CD4-positive, alpha-beta T cell (primary cell): Measurements from ENCODE around the gene KCNQ4. TPM values are rescaled to one million over a fixed set of nuclear protein-coding genes. Genes with fewer than 3 reads are reported as not detected.

Source experiments
- ATAC-seq: fragments of 200-7000 bp; cut with Tn5 transposase; one replicate; pipeline ENCODE4 v1.10.0; 2022; ENCODE audit warnings: mild to moderate bottlenecking; ENCODE audit not compliant: poor library complexity
- CTCF ChIA-PET: fragments of 350-600 bp; sonication (Branson Sonifier 250); formaldehyde crosslinking; loops from one replicate; lab custom pipeline; 2021; ENCODE audit warnings: antibody characterized with exemption, inconsistent platforms; lab: Charles Lee
- POLR2A ChIA-PET: fragments of 350-600 bp; sonication (Branson Sonifier 250); formaldehyde crosslinking; loops from one replicate; lab custom pipeline; 2021; ENCODE audit warnings: antibody characterized with exemption, inconsistent platforms; lab: Charles Lee
- DNase-seq, 14 experiments: peaks; one replicate each; pipeline ENCODE4 v3.0.0-alpha.2; 2013 to 2020; ENCODE audit warnings: mixed read lengths in 2 of 14
- H3K27ac ChIP-seq, 2 donors: one replicate each; pipeline versions ENCODE4 v1.5.1 to v1.7.0; 2013; ENCODE audit warnings: low read length in 2 of 2, low read depth in 1 of 2, mild to moderate bottlenecking in 1 of 2
- H3K27me3 ChIP-seq, 2 experiments: 1 replicate in 1 of 2; 2 replicates in 1 of 2; pipeline versions ENCODE4 v1.6.1 to v1.7.0; 2013; ENCODE audit warnings: low read length in 2 of 2, control low read depth in 1 of 2, mild to moderate bottlenecking in 1 of 2, moderate library complexity in 1 of 2; ENCODE audit not compliant: insufficient read depth in 2 of 2, control insufficient read depth in 1 of 2
- H3K36me3 ChIP-seq: one replicate; pipeline ENCODE4 v1.6.1; 2013; ENCODE audit warnings: low read length, control low read depth; ENCODE audit not compliant: insufficient read depth
- H3K4me1 ChIP-seq: one replicate; pipeline ENCODE4 v1.6.1; 2013; ENCODE audit warnings: low read length, control low read depth; ENCODE audit not compliant: insufficient read depth
- H3K4me3 ChIP-seq: one replicate; pipeline ENCODE4 v1.5.1; 2013; ENCODE audit warnings: mild to moderate bottlenecking, low read length, moderate library complexity
- H3K9me3 ChIP-seq, 2 experiments: 1 replicate in 1 of 2; 2 replicates in 1 of 2; pipeline versions ENCODE4 v1.6.1 to v1.7.0; 2013; ENCODE audit warnings: low read length in 2 of 2, mild to moderate bottlenecking in 2 of 2, control low read depth in 1 of 2, moderate library complexity in 1 of 2; ENCODE audit not compliant: control insufficient read depth in 1 of 2, insufficient read depth in 1 of 2
- H3K27ac Mint-ChIP-seq: one replicate; pipeline ENCODE4 v1.8.0; 2020; ENCODE audit warnings: mixed read lengths
- H3K27me3 Mint-ChIP-seq: one replicate; pipeline ENCODE4 v1.8.0; 2021; ENCODE audit warnings: mixed read lengths
- H3K36me3 Mint-ChIP-seq: one replicate; pipeline ENCODE4 v1.8.0; 2021; ENCODE audit warnings: low read depth, mixed read lengths
- H3K4me1 Mint-ChIP-seq: one replicate; pipeline ENCODE4 v1.8.0; 2021; ENCODE audit warnings: low read depth, mixed read lengths
- H3K4me3 Mint-ChIP-seq: one replicate; pipeline ENCODE4 v1.8.0; 2020; ENCODE audit warnings: mild to moderate bottlenecking, mixed read lengths
- H3K9me3 Mint-ChIP-seq: one replicate; pipeline ENCODE4 v1.8.0; 2020; ENCODE audit warnings: mixed read lengths
- intact Hi-C, 2 experiments: fragments of 100-400 bp; cut with DNase I in 1 of 2; cut with micrococcal nuclease in 1 of 2; formaldehyde crosslinking; loops; one replicate each; pipeline versions ENCODE4 v1.15.1 to v1.9.0; 2023 to 2025; cut with DNase I, micrococcal nuclease
- total RNA-seq, 174 experiments: library from RNA in 2 of 174; stranded (reverse) in 2 of 174; gene quantifications; one replicate each; pipeline ENCODE4 v1.2.3 and lab custom pipeline; 2021 to 2026
- TF ChIP-seq, protein P1 (sequence below): fragments of 200-600 bp; IDR thresholded peaks from one replicate; pipeline ENCODE4 v1.8.0; 2022; ENCODE audit warnings: antibody characterized with exemption, mild to moderate bottlenecking

The KCNQ4 gene
- total RNA-seq, 2 experiments from 2014 or later: 0.25 to 0.30 TPM

- POLR2A ChIA-PET: interaction anchor here (1.0 to 2.6 kb wide), 3 partner anchors 8 to 97 kb away, joined by 3 to 12 read pairs (median 7); partner anchors contain the start of genes CITED4 and NFYC
- CTCF ChIA-PET: interaction anchor here (1.0 kb wide), 1 partner anchor 9 kb away, joined by 4 read pairs; no protein-coding TSS in a partner anchor
- Histone ChIP-seq H3K27me3 (no peaks in the 10 kb centered on the region), H3K4me3 (no peak overlapping the region), H3K9me3 (no peaks in the 10 kb centered on the region), H3K27ac (no peak overlapping the region), H3K36me3 (peaks cover 91% of the 10 kb centered on the region), H3K4me1 (peaks cover 33% of the 10 kb centered on the region)
- intact Hi-C loops: loop anchor here in 1 of 2 experiments (10.0 kb wide), 1 partner anchor 150 kb away; no protein-coding TSS in a partner anchor
- Mint-ChIP-seq H3K4me1 (peaks cover 38% of the 10 kb centered on the region), H3K4me3 (no peak overlapping the region), H3K36me3 (peaks cover 91% of the 10 kb centered on the region), H3K9me3 (no peaks in the 10 kb centered on the region), H3K27ac (peak overlapping the region; percentile 69), H3K27me3 (no peaks in the 10 kb centered on the region)
- TF ChIP-seq, protein P1, sequence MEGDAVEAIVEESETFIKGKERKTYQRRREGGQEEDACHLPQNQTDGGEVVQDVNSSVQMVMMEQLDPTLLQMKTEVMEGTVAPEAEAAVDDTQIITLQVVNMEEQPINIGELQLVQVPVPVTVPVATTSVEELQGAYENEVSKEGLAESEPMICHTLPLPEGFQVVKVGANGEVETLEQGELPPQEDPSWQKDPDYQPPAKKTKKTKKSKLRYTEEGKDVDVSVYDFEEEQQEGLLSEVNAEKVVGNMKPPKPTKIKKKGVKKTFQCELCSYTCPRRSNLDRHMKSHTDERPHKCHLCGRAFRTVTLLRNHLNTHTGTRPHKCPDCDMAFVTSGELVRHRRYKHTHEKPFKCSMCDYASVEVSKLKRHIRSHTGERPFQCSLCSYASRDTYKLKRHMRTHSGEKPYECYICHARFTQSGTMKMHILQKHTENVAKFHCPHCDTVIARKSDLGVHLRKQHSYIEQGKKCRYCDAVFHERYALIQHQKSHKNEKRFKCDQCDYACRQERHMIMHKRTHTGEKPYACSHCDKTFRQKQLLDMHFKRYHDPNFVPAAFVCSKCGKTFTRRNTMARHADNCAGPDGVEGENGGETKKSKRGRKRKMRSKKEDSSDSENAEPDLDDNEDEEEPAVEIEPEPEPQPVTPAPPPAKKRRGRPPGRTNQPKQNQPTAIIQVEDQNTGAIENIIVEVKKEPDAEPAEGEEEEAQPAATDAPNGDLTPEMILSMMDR: no peak
- DNase-seq (no peak), ATAC-seq (no peak)
These were observed 18.6 kb upstream of the KCNQ4 start for GRCh38 chr1:40764981-40765380.

DNA sequence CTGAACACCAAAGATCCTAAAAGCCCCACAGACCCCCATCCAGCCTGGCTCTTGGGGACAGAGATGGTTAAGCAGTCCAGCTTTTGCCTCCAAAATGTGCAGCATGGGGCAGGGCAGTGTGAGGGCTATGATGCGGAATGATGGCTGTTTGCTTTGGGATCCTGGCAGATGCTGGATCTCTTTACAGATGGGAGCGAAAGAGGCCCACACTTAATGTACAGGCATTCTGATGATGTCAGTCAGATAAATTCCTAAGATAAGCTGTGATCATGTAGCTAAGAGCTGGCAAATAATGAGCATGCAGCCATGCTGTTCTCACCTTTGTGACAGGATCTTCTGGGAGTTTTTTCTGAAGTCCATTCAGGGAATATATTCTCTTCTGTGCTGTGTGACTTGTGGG, 17.6 kb upstream of the KCNQ4 start:
- POLR2A ChIA-PET: interaction anchor here (2.1 to 2.6 kb wide), 2 partner anchors 75 to 96 kb away, joined by 7 to 12 read pairs; partner anchors contain the start of genes CITED4 and NFYC

DNA sequence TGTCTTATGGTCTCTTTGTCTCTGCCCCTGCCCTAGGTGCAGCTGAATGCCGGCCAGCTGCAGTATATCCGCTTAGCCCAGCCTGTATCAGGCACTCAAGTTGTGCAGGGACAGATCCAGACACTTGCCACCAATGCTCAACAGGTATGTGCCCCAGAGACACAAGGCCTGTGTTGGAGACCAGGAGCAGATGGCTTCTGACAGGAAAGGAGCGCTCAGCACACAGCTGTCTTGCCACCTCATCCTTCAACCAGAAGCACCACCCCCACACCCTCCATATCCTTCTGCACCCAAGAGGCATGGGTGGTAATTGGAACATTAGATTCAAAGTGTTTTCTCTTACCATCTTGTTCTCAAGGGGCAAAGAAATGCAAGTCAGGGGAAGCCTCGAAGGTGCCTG, 17.0 kb upstream of the KCNQ4 start:
- H3K36me3 Mint-ChIP-seq: peaks cover 94% of the 10 kb centered on the region
- H3K27me3 Mint-ChIP-seq: no peaks in the 10 kb centered on the region
- ChIA-PET POLR2A (interaction anchor here (2.1 kb wide), 1 partner anchor 96 kb away, joined by 7 read pairs; the partner anchor contains the start of gene CITED4), CTCF (interaction anchor here (1.1 kb wide), 1 partner anchor 8 kb away, joined by 4 read pairs; no protein-coding TSS in a partner anchor)
- TF ChIP-seq, protein P1: no peak
- H3K27me3 ChIP-seq: no peaks in the 10 kb centered on the region
- ATAC-seq (no peak), DNase-seq (no peak)
- H3K9me3 ChIP-seq: no peaks in the 10 kb centered on the region
- no peak overlapping the region for H3K4me3 ChIP-seq
- peaks cover 28% of the 10 kb centered on the region for H3K4me1 ChIP-seq
- peaks cover 93% of the 10 kb centered on the region for H3K36me3 ChIP-seq
- H3K27ac ChIP-seq: no peak overlapping the region
- no peaks in the 10 kb centered on the region for H3K9me3 Mint-ChIP-seq
- H3K4me1 Mint-ChIP-seq: peaks cover 33% of the 10 kb centered on the region
- intact Hi-C loops: loop anchor here in 1 of 2 experiments (10.0 kb wide), 1 partner anchor 152 kb away; no protein-coding TSS in a partner anchor
- H3K4me3 Mint-ChIP-seq: no peak overlapping the region
- no peak overlapping the region for H3K27ac Mint-ChIP-seq

More for the DNA sequence above, 17.6 kb upstream of the KCNQ4 start:
- CTCF ChIA-PET: interaction anchor here (1.1 kb wide), 1 partner anchor 9 kb away, joined by 4 read pairs; no protein-coding TSS in a partner anchor
- H3K4me3 Mint-ChIP-seq: no peak overlapping the region
- H3K36me3 ChIP-seq: peaks cover 93% of the 10 kb centered on the region
- H3K4me1 ChIP-seq: peaks cover 29% of the 10 kb centered on the region
- H3K4me3 ChIP-seq: no peak overlapping the region
- ATAC-seq: no peak
- no peak overlapping the region for H3K27ac ChIP-seq
- H3K9me3 ChIP-seq: no peaks in the 10 kb centered on the region
- TF ChIP-seq, protein P1: no peak
- H3K27me3 ChIP-seq: no peaks in the 10 kb centered on the region
- H3K36me3 Mint-ChIP-seq: peaks cover 94% of the 10 kb centered on the region
- H3K9me3 Mint-ChIP-seq: no peaks in the 10 kb centered on the region
- no peak overlapping the region for H3K27ac Mint-ChIP-seq
- no peak for DNase-seq
- intact Hi-C loops: loop anchor here in 1 of 2 experiments (10.0 kb wide), 1 partner anchor 151 kb away; no protein-coding TSS in a partner anchor
- H3K27me3 Mint-ChIP-seq: no peaks in the 10 kb centered on the region
- peaks cover 38% of the 10 kb centered on the region for H3K4me1 Mint-ChIP-seq
